ENCODE data around the gene ZNF710.

The ZNF710 gene

GRCh38 chr15:90019611-90020010, 18.5 kb downstream of the ZNF710 start:
- DNase-seq (ENCODE audit: low read depth in 2 of 2) = no peak

GRCh38 chr15:90020021-90020735, 19.1 kb downstream of the ZNF710 start:
- DNase-seq (ENCODE audit: low read depth in 2 of 2) = no peak

GRCh38 chr15:90020936-90021507, 19.9 kb downstream of the ZNF710 start:
- no peak for DNase-seq (ENCODE audit: low read depth in 2 of 2)

GRCh38 chr15:90022345-90022744, 21.2 kb downstream of the ZNF710 start:
- no peak for DNase-seq (ENCODE audit: low read depth in 2 of 2)

GRCh38 chr15:90022905-90023700, 22.0 kb downstream of the ZNF710 start:
- DNase-seq (ENCODE audit: low read depth in 2 of 2) = no peak

GRCh38 chr15:90024406-90024805, 23.3 kb downstream of the ZNF710 start:
- DNase-seq (ENCODE audit: low read depth in 2 of 2) = no peak

- no peak for DNase-seq (ENCODE audit: low read depth in 2 of 2)
These were observed 24.4 kb downstream of the ZNF710 start for GRCh38 chr15:90025489-90026033.

GRCh38 chr15:90028376-90028944, 27.3 kb downstream of the ZNF710 start:
- DNase-seq (ENCODE audit: low read depth in 2 of 2) = no peak

- DNase-seq (ENCODE audit: low read depth in 2 of 2) = no peak
These were observed 27.9 kb downstream of the ZNF710 start for GRCh38 chr15:90029024-90029423.

GRCh38 chr15:90030376-90030775, 29.3 kb downstream of the ZNF710 start:
- DNase-seq (ENCODE audit: low read depth in 2 of 2) = no peak

- DNase-seq (ENCODE audit: low read depth in 2 of 2) = no peak
These were observed 30.2 kb downstream of the ZNF710 start for GRCh38 chr15:90031231-90031791.

GRCh38 chr15:90033006-90033405, 31.9 kb downstream of the ZNF710 start:
- DNase-seq (ENCODE audit: low read depth in 2 of 2) = no peak

GRCh38 chr15:90033448-90033847, 32.3 kb downstream of the ZNF710 start:
- DNase-seq (ENCODE audit: low read depth in 2 of 2) = no peak

GRCh38 chr15:90035095-90035839, 34.1 kb downstream of the ZNF710 start:
- DNase-seq (ENCODE audit: low read depth in 2 of 2) = no peak

- no peak for DNase-seq (ENCODE audit: low read depth in 2 of 2)
These were observed 34.7 kb downstream of the ZNF710 start for GRCh38 chr15:90035840-90036230.

- no peak for DNase-seq (ENCODE audit: low read depth in 2 of 2)
These were observed 35.2 kb downstream of the ZNF710 start for GRCh38 chr15:90036343-90036742.

- no peak for DNase-seq (ENCODE audit: low read depth in 2 of 2)
These were observed 35.8 kb downstream of the ZNF710 start for GRCh38 chr15:90036806-90037510.

- DNase-seq (ENCODE audit: low read depth in 2 of 2) = no peak
These were observed 36.4 kb downstream of the ZNF710 start for GRCh38 chr15:90037511-90037860.

GRCh38 chr15:90037961-90038631, 37.0 kb downstream of the ZNF710 start:
- DNase-seq (ENCODE audit: low read depth in 2 of 2) = no peak

GRCh38 chr15:90038632-90039095, 37.5 kb downstream of the ZNF710 start:
- no peak for DNase-seq (ENCODE audit: low read depth in 2 of 2)
